Measurements from ENCODE around the gene CXCR6.

- TF ChIP-seq CTCF (IDR thresholded peaks at IDR 0.05; ENCODE audit: poor library complexity, severe bottlenecking) (no peak), POLR2AphosphoS5 (IDR thresholded peaks at IDR 0.05) (no peak), EP300 (conservative IDR thresholded peaks at IDR 0.05; ENCODE audit: poor library complexity, severe bottlenecking) (no peak), TAF1 (IDR thresholded peaks at IDR 0.05; ENCODE audit: low read depth) (no peak), SMC3 (conservative IDR thresholded peaks at IDR 0.05; ENCODE audit: poor library complexity) (no peak)
Measured at GRCh38 chr3:45965253-45965652, 22.0 kb downstream of the CXCR6 start.

All from neural cell (in vitro differentiated cells).